Vagina (tissue), 2 donors: ENCODE measurements around the gene ERCC8.

Experiments used
- POLR2A ChIP-seq, 2 donors: fragments of 450-650 bp; IDR thresholded peaks; one replicate each; pipeline ENCODE4 v1.6.1; 2017; ENCODE audit warnings: antibody characterized with exemption in 2 of 2, mild to moderate bottlenecking in 2 of 2, moderate library complexity in 2 of 2
- TF ChIP-seq, protein P1 (sequence below), 3 experiments: fragments of 450-650 bp in 2 of 3; fragments of 200-600 bp in 1 of 3; sonication (generic) in 1 of 3; IDR thresholded peaks; one replicate each; pipeline ENCODE4 v1.5.1; 2017 to 2019; ENCODE audit warnings: antibody characterized with exemption in 3 of 3, mild to moderate bottlenecking in 2 of 3, moderate library complexity in 2 of 3

DNA sequence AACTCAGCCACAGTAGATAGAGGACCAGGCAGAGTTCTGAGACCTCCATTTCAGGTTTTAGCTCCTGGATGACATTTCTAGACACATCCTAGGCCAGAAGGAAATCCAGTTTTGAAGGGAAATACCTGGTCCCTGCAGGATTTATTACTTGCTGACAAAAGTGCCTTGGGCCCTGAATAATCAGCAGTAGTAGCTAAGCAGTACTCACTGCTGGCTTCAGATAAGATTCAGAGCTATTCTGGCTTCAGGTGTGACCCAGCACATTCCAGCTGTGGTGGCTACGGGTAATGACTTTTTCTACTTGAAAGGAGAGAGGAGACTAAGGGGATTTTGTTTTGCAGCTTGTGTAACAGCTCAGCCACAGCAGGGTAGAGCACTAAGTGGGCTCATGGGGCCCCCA is 34.1 kb upstream of the ERCC8 start:
- TF ChIP-seq, protein P1, sequence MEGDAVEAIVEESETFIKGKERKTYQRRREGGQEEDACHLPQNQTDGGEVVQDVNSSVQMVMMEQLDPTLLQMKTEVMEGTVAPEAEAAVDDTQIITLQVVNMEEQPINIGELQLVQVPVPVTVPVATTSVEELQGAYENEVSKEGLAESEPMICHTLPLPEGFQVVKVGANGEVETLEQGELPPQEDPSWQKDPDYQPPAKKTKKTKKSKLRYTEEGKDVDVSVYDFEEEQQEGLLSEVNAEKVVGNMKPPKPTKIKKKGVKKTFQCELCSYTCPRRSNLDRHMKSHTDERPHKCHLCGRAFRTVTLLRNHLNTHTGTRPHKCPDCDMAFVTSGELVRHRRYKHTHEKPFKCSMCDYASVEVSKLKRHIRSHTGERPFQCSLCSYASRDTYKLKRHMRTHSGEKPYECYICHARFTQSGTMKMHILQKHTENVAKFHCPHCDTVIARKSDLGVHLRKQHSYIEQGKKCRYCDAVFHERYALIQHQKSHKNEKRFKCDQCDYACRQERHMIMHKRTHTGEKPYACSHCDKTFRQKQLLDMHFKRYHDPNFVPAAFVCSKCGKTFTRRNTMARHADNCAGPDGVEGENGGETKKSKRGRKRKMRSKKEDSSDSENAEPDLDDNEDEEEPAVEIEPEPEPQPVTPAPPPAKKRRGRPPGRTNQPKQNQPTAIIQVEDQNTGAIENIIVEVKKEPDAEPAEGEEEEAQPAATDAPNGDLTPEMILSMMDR (IDR thresholded peaks at IDR 0.05), result no peak
- TF ChIP-seq POLR2A (IDR thresholded peaks at IDR 0.05), result no peak
